A549 (cell line): ENCODE data around the gene RNGTT. TPM values are rescaled to one million over a fixed set of nuclear protein-coding genes. Genes with fewer than 3 reads are reported as not detected.

Experiments
- ATAC-seq, 2 experiments: fragments of 200-7000 bp in 1 of 2; fragments of >200 bp in 1 of 2; cut with Nextera tagmentation in 1 of 2; cut with Tn5 transposase in 1 of 2; 3 replicates each; pipeline versions ENCODE4 v1.8.0 to v1.9.1; 2018 to 2020; ENCODE audit warnings: mild to moderate bottlenecking in 1 of 2, moderate library complexity in 1 of 2
- CTCF ChIA-PET: fragments of 300-600 bp; sonication (Branson Sonifier 250); formaldehyde crosslinking; extraction: SDS; loops from one replicate; lab custom pipeline; 2021; ENCODE audit warnings: antibody characterized with exemption, inconsistent platforms; lab: Yijun Ruan, JAX
- POLR2A ChIA-PET: fragments of 350-600 bp; formaldehyde crosslinking; extraction: SDS; loops from one replicate; lab custom pipeline; 2021; ENCODE audit warnings: antibody characterized with exemption, inconsistent platforms; lab: Yijun Ruan, JAX
- DNase-seq, 2 experiments: peaks; one replicate each; pipeline versions ENCODE4 v3.0.0 to v3.0.0-alpha.2; 2011 to 2016; ENCODE audit warnings: low read depth in 1 of 2, low spot score in 1 of 2
- FAIRE-seq: peaks from 2 replicates; lab custom pipeline; 2011; peaks lifted over from hg19 to GRCh38; lab: Jason Lieb, UNC
- H3K27ac ChIP-seq, 2 experiments: fragments of >200 bp; sonication (Bioruptor Twin); formaldehyde crosslinking; 3 replicates each; pipeline ENCODE4 v1.5.1; 2016 to 2017
- H3K4me1 ChIP-seq: fragments of >200 bp; sonication (Bioruptor Twin); formaldehyde crosslinking; 3 replicates; pipeline ENCODE4 v1.6.1; 2016
- H3K4me2 ChIP-seq: fragments of >200 bp; sonication (Bioruptor Twin); formaldehyde crosslinking; 3 replicates; pipeline ENCODE4 v1.6.1; 2016
- H3K4me3 ChIP-seq: fragments of >200 bp; sonication (Bioruptor Twin); formaldehyde crosslinking; 3 replicates; pipeline ENCODE4 v1.5.1; 2016
- H3K9me3 ChIP-seq: fragments of >200 bp; sonication (Bioruptor Twin); formaldehyde crosslinking; 3 replicates; pipeline ENCODE4 v1.6.1; 2016
- BHLHE40 ChIP-seq: IDR thresholded peaks from 2 replicates; pipeline ENCODE4 v1.6.1; 2012; ENCODE audit warnings: low read depth, low read length, inconsistent platforms
- CBX2 ChIP-seq: fragments of 200-600 bp; sonication (generic); IDR thresholded peaks from 2 replicates; pipeline ENCODE4 v1.6.1; 2016; ENCODE audit warnings: low read depth, mild to moderate bottlenecking, borderline replicate concordance
- CBX8 ChIP-seq: fragments of 200-600 bp; sonication (generic); IDR thresholded peaks from 2 replicates; pipeline ENCODE4 v1.6.1; 2016
- CEBPB ChIP-seq, 2 experiments: fragments of >200 bp in 1 of 2; sonication (Bioruptor Twin) in 1 of 2; formaldehyde crosslinking in 1 of 2; IDR thresholded peaks; 2 replicates each; pipeline ENCODE4 v1.6.1; 2012 to 2016
- CHD2 ChIP-seq: fragments of 150-350 bp; IDR thresholded peaks from 2 replicates; pipeline ENCODE4 v1.6.1; 2014; ENCODE audit warnings: low read length; ENCODE audit not compliant: partially characterized antibody
- EHMT2 ChIP-seq: fragments of 200-600 bp; sonication (generic); IDR thresholded peaks from 2 replicates; pipeline ENCODE4 v1.6.1; 2016; ENCODE audit warnings: antibody characterized with exemption, low read depth, mild to moderate bottlenecking, moderate library complexity
- ESRRA ChIP-seq: fragments of 150-350 bp; IDR thresholded peaks from 2 replicates; pipeline ENCODE4 v1.6.1; 2014; ENCODE audit warnings: mild to moderate bottlenecking, low read length, borderline replicate concordance
- FOSB ChIP-seq: fragments of 250-450 bp; sonication (Bioruptor Pico); IDR thresholded peaks from 2 replicates; pipeline ENCODE4 v1.5.0; 2020; ENCODE audit warnings: mild to moderate bottlenecking, moderate library complexity
- FOXS1 ChIP-seq: fragments of 250-450 bp; sonication (Bioruptor Pico); IDR thresholded peaks from 2 replicates; pipeline ENCODE4 v1.5.0; 2020; ENCODE audit warnings: mild to moderate bottlenecking, moderate library complexity
- HDAC2 ChIP-seq: fragments of 200-600 bp; sonication (generic); IDR thresholded peaks from 2 replicates; pipeline ENCODE4 v1.6.1; 2016
- HOXA7 ChIP-seq: fragments of 250-450 bp; sonication (Bioruptor Pico); IDR thresholded peaks from 2 replicates; pipeline ENCODE4 v1.5.0; 2020; ENCODE audit warnings: mild to moderate bottlenecking, moderate library complexity
- HOXB13 ChIP-seq: fragments of 250-450 bp; sonication (Bioruptor Pico); IDR thresholded peaks from 2 replicates; pipeline ENCODE4 v1.5.0; 2020; ENCODE audit warnings: low read depth, mild to moderate bottlenecking, moderate library complexity
- HOXB5 ChIP-seq: fragments of 250-450 bp; sonication (Bioruptor Pico); IDR thresholded peaks from 2 replicates; pipeline ENCODE4 v1.5.0; 2020; ENCODE audit warnings: mild to moderate bottlenecking, moderate library complexity
- NFE2L2 ChIP-seq: fragments of 150-350 bp; conservative IDR thresholded peaks from 2 replicates; pipeline ENCODE4 v1.6.1; 2014; ENCODE audit warnings: low read length
- NPAS2 ChIP-seq: fragments of 250-450 bp; sonication (Bioruptor Pico); IDR thresholded peaks from 2 replicates; pipeline ENCODE4 v1.8.0; 2022; ENCODE audit warnings: mild to moderate bottlenecking, moderate library complexity, borderline replicate concordance
- NR3C1 ChIP-seq: fragments of >200 bp; sonication (Bioruptor Twin); formaldehyde crosslinking; IDR thresholded peaks from 3 replicates; pipeline ENCODE4 v1.6.1; 2017
- RAD21 ChIP-seq, 2 experiments: fragments of >200 bp in 1 of 2; sonication (Bioruptor Twin) in 1 of 2; formaldehyde crosslinking in 1 of 2; IDR thresholded peaks in 1 of 2; conservative IDR thresholded peaks in 1 of 2; 2 replicates in 1 of 2; 3 replicates in 1 of 2; pipeline ENCODE4 v1.6.1; 2012 to 2018; ENCODE audit warnings: inconsistent platforms in 1 of 2
- RARB ChIP-seq: fragments of 250-450 bp; sonication (Bioruptor Pico); IDR thresholded peaks from 2 replicates; pipeline ENCODE4 v1.8.0; 2021; ENCODE audit warnings: mild to moderate bottlenecking, moderate library complexity
- SMC3 ChIP-seq: fragments of >200 bp; sonication (Bioruptor Twin); formaldehyde crosslinking; IDR thresholded peaks from 3 replicates; pipeline ENCODE4 v1.6.1; 2018; ENCODE audit warnings: inconsistent platforms
- SREBF2 ChIP-seq: fragments of 450-650 bp; IDR thresholded peaks from 2 replicates; pipeline ENCODE4 v1.6.1; 2014; ENCODE audit warnings: mild to moderate bottlenecking, moderate library complexity
- TFCP2L1 ChIP-seq: fragments of 250-450 bp; sonication (Bioruptor Pico); IDR thresholded peaks from 2 replicates; pipeline ENCODE4 v1.5.0; 2021; ENCODE audit warnings: mild to moderate bottlenecking
- ZFP36 ChIP-seq: fragments of 450-650 bp; IDR thresholded peaks from 2 replicates; pipeline ENCODE4 v1.6.1; 2014; ENCODE audit warnings: borderline replicate concordance; ENCODE audit not compliant: partially characterized antibody
- ZNF302 ChIP-seq: fragments of 250-450 bp; sonication (Bioruptor Pico); IDR thresholded peaks from 2 replicates; pipeline ENCODE4 v1.9.0; 2021; ENCODE audit warnings: inconsistent platforms, mild to moderate bottlenecking, moderate library complexity
- ZSCAN20 ChIP-seq: fragments of 250-450 bp; sonication (Bioruptor Pico); IDR thresholded peaks from 2 replicates; pipeline ENCODE4 v1.8.0; 2022; ENCODE audit warnings: mild to moderate bottlenecking, moderate library complexity
- WGBS: methylation state at CpG from one replicate; pipeline ENCODE4 v1.1.6; 2017; ENCODE audit errors: missing lambda C conversion rate; 5-methylcytosine and 5-hydroxymethylcytosine counted together
- polyA plus RNA-seq, 4 experiments: library from polyadenylated mRNA; depleted of rRNA in 3 of 4; stranded (reverse); fragments of >200 nt; fragmentation: RNase III in 1 of 4; extraction: RNeasy Plus Mini Kit Qiagen cat#74134 plus additional on column Dnase treatment in 1 of 4; gene quantifications; 2 replicates in 3 of 4; 3 replicates in 1 of 4; pipeline ENCODE4 v1.2.3, GENCODE V29; 2011 to 2017
- TF ChIP-seq, protein P1 (sequence below): fragments of 450-650 bp; IDR thresholded peaks from 2 replicates; pipeline ENCODE4 v1.6.1; 2014; ENCODE audit warnings: antibody characterized with exemption
- TF ChIP-seq, protein P2 (sequence below): fragments of >200 bp; sonication (Bioruptor Twin); formaldehyde crosslinking; IDR thresholded peaks from 3 replicates; pipeline ENCODE4 v1.6.1; 2016

Gene RNGTT
- polyA plus RNA-seq, 2 of the 4 experiments (the other 2 are of a cell fraction): 11.6 to 15.0 TPM

GRCh38 chr6:88671624-88672023 lies 291.8 kb downstream of the RNGTT start:
- Histone ChIP-seq H3K9me3 (no peaks in the 10 kb centered on the region), H3K4me1 (no peaks in the 10 kb centered on the region), H3K4me3 (no peak overlapping the region)
- 77% methylated on average over 2 of the region's 2 CpGs for WGBS
- POLR2A ChIA-PET: no interaction called here
- ATAC-seq (no peak), DNase-seq (no peak)
- TF ChIP-seq HOXB13 (CRISPR knock-in tag) (no peak), HOXA7 (CRISPR knock-in tag) (no peak), NPAS2 (CRISPR knock-in tag) (no peak), ZNF302 (CRISPR knock-in tag) (no peak), CBX8 (no peak), CBX2 (no peak), CEBPB (IDR thresholded peaks at IDR 0.05) (no peak), SMC3 (no peak), BHLHE40 (no peak), NFE2L2 (no peak), FOSB (CRISPR knock-in tag) (no peak)
- TF ChIP-seq, protein P1, sequence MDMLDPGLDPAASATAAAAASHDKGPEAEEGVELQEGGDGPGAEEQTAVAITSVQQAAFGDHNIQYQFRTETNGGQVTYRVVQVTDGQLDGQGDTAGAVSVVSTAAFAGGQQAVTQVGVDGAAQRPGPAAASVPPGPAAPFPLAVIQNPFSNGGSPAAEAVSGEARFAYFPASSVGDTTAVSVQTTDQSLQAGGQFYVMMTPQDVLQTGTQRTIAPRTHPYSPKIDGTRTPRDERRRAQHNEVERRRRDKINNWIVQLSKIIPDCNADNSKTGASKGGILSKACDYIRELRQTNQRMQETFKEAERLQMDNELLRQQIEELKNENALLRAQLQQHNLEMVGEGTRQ: no peak
- TF ChIP-seq, protein P2, sequence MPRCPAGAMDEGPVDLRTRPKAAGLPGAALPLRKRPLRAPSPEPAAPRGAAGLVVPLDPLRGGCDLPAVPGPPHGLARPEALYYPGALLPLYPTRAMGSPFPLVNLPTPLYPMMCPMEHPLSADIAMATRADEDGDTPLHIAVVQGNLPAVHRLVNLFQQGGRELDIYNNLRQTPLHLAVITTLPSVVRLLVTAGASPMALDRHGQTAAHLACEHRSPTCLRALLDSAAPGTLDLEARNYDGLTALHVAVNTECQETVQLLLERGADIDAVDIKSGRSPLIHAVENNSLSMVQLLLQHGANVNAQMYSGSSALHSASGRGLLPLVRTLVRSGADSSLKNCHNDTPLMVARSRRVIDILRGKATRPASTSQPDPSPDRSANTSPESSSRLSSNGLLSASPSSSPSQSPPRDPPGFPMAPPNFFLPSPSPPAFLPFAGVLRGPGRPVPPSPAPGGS: no peak
- TF ChIP-seq, all 56 proteins: peak for 0
- no peak for FAIRE-seq
- Histone ChIP-seq H3K4me2 (no peak overlapping the region), H3K27ac (no peak overlapping the region)
- CTCF ChIA-PET: no interaction called here

GRCh38 chr6:88670369-88670768 lies 293.0 kb downstream of the RNGTT start:
- CTCF ChIA-PET: no interaction called here

GRCh38 chr6:88669475-88669874 lies 293.9 kb downstream of the RNGTT start:
- Histone ChIP-seq H3K4me2 (no peak overlapping the region), H3K4me3 (no peak overlapping the region), H3K27ac (no peak overlapping the region), H3K9me3 (no peaks in the 10 kb centered on the region), H3K4me1 (no peaks in the 10 kb centered on the region)
- CTCF ChIA-PET: interaction anchor here (0.9 kb wide), 1 partner anchor 69 kb away, joined by 3 read pairs; no protein-coding TSS in a partner anchor
- FAIRE-seq: no peak
- ATAC-seq: no peak
- POLR2A ChIA-PET: no interaction called here
- DNase-seq: no peak
- WGBS: 86% methylated on average over 4 of the region's 4 CpGs
- no peak for TF ChIP-seq HDAC2
- TF ChIP-seq FOSB (CRISPR knock-in tag): no peak
- no peak for TF ChIP-seq HOXB5 (CRISPR knock-in tag)
- no peak for TF ChIP-seq FOXS1 (CRISPR knock-in tag)
- TF ChIP-seq ZSCAN20 (CRISPR knock-in tag): no peak
- no peak for TF ChIP-seq CHD2

More at GRCh38 chr6:88670369-88670768, 293.0 kb downstream of the RNGTT start:
- H3K4me2 ChIP-seq: no peak overlapping the region
- no peaks in the 10 kb centered on the region for H3K4me1 ChIP-seq
- DNase-seq (no peak), ATAC-seq (no peak), FAIRE-seq (no peak)
- WGBS: 93% methylated on average over 3 of the region's 3 CpGs
- no peak overlapping the region for H3K4me3 ChIP-seq
- no peak for TF ChIP-seq ZFP36
- TF ChIP-seq NPAS2 (CRISPR knock-in tag): no peak
- TF ChIP-seq HDAC2: no peak
- TF ChIP-seq RARB: no peak
- TF ChIP-seq CBX2: no peak
- TF ChIP-seq SREBF2: no peak
- TF ChIP-seq ESRRA: no peak
- no peak for TF ChIP-seq RAD21 (conservative IDR thresholded peaks at IDR 0.05 in 1 of 2, IDR thresholded peaks at IDR 0.05 in 1 of 2)
- TF ChIP-seq EHMT2: no peak
- no peak for TF ChIP-seq TFCP2L1 (CRISPR knock-in tag)
- no peak for TF ChIP-seq NR3C1
- no peaks in the 10 kb centered on the region for H3K9me3 ChIP-seq
- H3K27ac ChIP-seq: no peak overlapping the region
- POLR2A ChIA-PET: no interaction called here
